HepG2 (cell line): ENCODE results near the gene FGGY. TPM values are rescaled to one million over a fixed set of nuclear protein-coding genes. Genes with fewer than 3 reads are reported as not detected.

Source experiments
- ATAC-seq: fragments of 200-7000 bp; cut with Tn5 transposase; 3 replicates; pipeline ENCODE4 v1.9.1; 2020; ENCODE audit warnings: mild to moderate bottlenecking, moderate library complexity
- BruUV-seq: library from RNA; stranded (reverse); fragments of 400-500 nt; replicated peaks from 2 replicates; lab custom pipeline; 2021; lab: Mats Ljungman, UMichigan
- CTCF ChIA-PET: fragments of 300-600 bp; formaldehyde crosslinking; extraction: SDS; loops from one replicate; lab custom pipeline; 2021; ENCODE audit warnings: low total read pairs, inconsistent platforms, low intra/inter-chr PET ratio; lab: Yijun Ruan, JAX
- POLR2A ChIA-PET: fragments of 350-600 bp; sonication (Branson Sonifier 250); formaldehyde crosslinking; loops from one replicate; lab custom pipeline; 2020; ENCODE audit warnings: antibody characterized with exemption, inconsistent platforms; lab: Yijun Ruan, JAX
- DNase-seq: peaks from one replicate; pipeline ENCODE4 v3.0.0-alpha.2; 2015; ENCODE audit warnings: low spot score
- FAIRE-seq: peaks from 3 replicates; lab custom pipeline; 2011; peaks lifted over from hg19 to GRCh38; lab: Jason Lieb, UNC
- H2AFZ ChIP-seq: one replicate; pipeline ENCODE4 v1.6.1; 2011; ENCODE audit warnings: low read length, inconsistent platforms
- H3K27ac ChIP-seq: fragments of 300-600 bp; 3 replicates; pipeline ENCODE4 v1.8.0; 2011; ENCODE audit warnings: mixed run types, mild to moderate bottlenecking, mixed read lengths, low read length, inconsistent platforms; ENCODE audit not compliant: insufficient read depth; ENCODE audit errors: extremely low read length
- H3K27me3 ChIP-seq, 2 experiments: fragments of 200-600 bp in 1 of 2; 2 replicates in 1 of 2; 3 replicates in 1 of 2; pipeline versions ENCODE4 v1.6.0 to v1.8.0; 2011; ENCODE audit warnings: low read length in 2 of 2, mild to moderate bottlenecking in 2 of 2, moderate library complexity in 2 of 2, inconsistent platforms in 1 of 2; ENCODE audit not compliant: insufficient read depth in 2 of 2, control insufficient read depth in 1 of 2
- H3K36me3 ChIP-seq, 2 experiments: fragments of 200-600 bp in 1 of 2; replicated peaks in 1 of 2; 2 replicates in 1 of 2; 3 replicates in 1 of 2; pipeline versions ENCODE4 v1.5.1 to v1.8.0; 2011; ENCODE audit warnings: low read length in 2 of 2, inconsistent platforms in 1 of 2; ENCODE audit not compliant: insufficient read depth in 2 of 2, control insufficient read depth in 1 of 2
- H3K4me1 ChIP-seq: 2 replicates; pipeline ENCODE4 v1.5.1; 2012; ENCODE audit warnings: low read length, inconsistent platforms; ENCODE audit not compliant: insufficient read depth
- H3K4me2 ChIP-seq: 2 replicates; pipeline ENCODE4 v1.6.0; 2011; ENCODE audit warnings: low read depth, low read length, inconsistent platforms
- H3K4me3 ChIP-seq, 3 experiments: fragments of 200-600 bp in 1 of 3; sonication (generic), shearing (Covaris generic) in 1 of 3; replicated peaks in 1 of 3; 2 replicates each; pipeline ENCODE4 v1.5.1; 2011 to 2016; ENCODE audit warnings: low read length in 3 of 3, inconsistent platforms in 2 of 3, low read depth in 2 of 3, mild to moderate bottlenecking in 2 of 3, control low read depth in 1 of 3, mixed read lengths in 1 of 3; ENCODE audit not compliant: insufficient read depth in 1 of 3
- H3K79me2 ChIP-seq: one replicate; pipeline ENCODE4 v1.6.1; 2011; ENCODE audit warnings: low read length, inconsistent platforms; ENCODE audit not compliant: insufficient read depth
- H3K9ac ChIP-seq: 2 replicates; pipeline ENCODE4 v1.6.0; 2011; ENCODE audit warnings: mild to moderate bottlenecking, low read depth, low read length, inconsistent platforms; ENCODE audit not compliant: insufficient read depth
- H3K9me3 ChIP-seq: 2 replicates; pipeline ENCODE4 v1.5.1; 2012; ENCODE audit warnings: mild to moderate bottlenecking, low read length
- H4K20me1 ChIP-seq: 2 replicates; pipeline ENCODE4 v1.6.0; 2011; ENCODE audit warnings: inconsistent platforms, mild to moderate bottlenecking, low read length, moderate library complexity; ENCODE audit not compliant: insufficient read depth
- HOXA9 ChIP-seq: sonication (generic); formaldehyde crosslinking; IDR thresholded peaks from 2 replicates; pipeline ENCODE4 v1.8.1; 2022; ENCODE audit warnings: missing genetic modification reagents, mild to moderate bottlenecking, moderate library complexity, borderline replicate concordance
- RELA ChIP-seq: sonication (generic); formaldehyde crosslinking; IDR thresholded peaks from 2 replicates; pipeline ENCODE4 v1.4.0; 2020; ENCODE audit warnings: missing genetic modification reagents
- SOX6 ChIP-seq, 2 experiments: fragments of 450-650 bp in 1 of 2; sonication (generic) in 1 of 2; formaldehyde crosslinking in 1 of 2; IDR thresholded peaks; 2 replicates each; pipeline versions ENCODE4 v1.4.0 to v1.6.1; 2017 to 2020; ENCODE audit warnings: antibody characterized with exemption in 1 of 2, mild to moderate bottlenecking in 1 of 2, missing genetic modification reagents in 1 of 2
- ZKSCAN1 ChIP-seq: fragments of 150-350 bp; IDR thresholded peaks from 2 replicates; pipeline ENCODE4 v1.6.1; 2014; ENCODE audit warnings: low read length
- ZNF256 ChIP-seq: sonication (generic); formaldehyde crosslinking; conservative IDR thresholded peaks from 2 replicates; pipeline ENCODE4 v1.4.0; 2020; ENCODE audit warnings: missing genetic modification reagents
- ZNF567 ChIP-seq: sonication (generic); formaldehyde crosslinking; IDR thresholded peaks from 2 replicates; pipeline ENCODE4 v1.8.1; 2023; ENCODE audit warnings: mild to moderate bottlenecking, missing genetic modification reagents, borderline replicate concordance
- ZNF607 ChIP-seq: sonication (generic); formaldehyde crosslinking; IDR thresholded peaks from 2 replicates; pipeline ENCODE4 v1.5.1; 2020; ENCODE audit warnings: missing genetic modification reagents, mild to moderate bottlenecking, borderline replicate concordance
- WGBS: methylation state at CpG from one replicate; pipeline ENCODE4 v1.1.6; 2017; ENCODE audit warnings: low lambda C conversion rate; 5-methylcytosine and 5-hydroxymethylcytosine counted together
- in situ Hi-C: cut with HindIII; loops from 2 replicates; pipeline ENCODE4 v1.10.0; 2017; ENCODE audit warnings: low pct_unique_long_range_greater_than_20kb; ENCODE audit not compliant: extremely low pct_ligation_motif_present
- intact Hi-C: fragments of 100-400 bp; cut with micrococcal nuclease; formaldehyde crosslinking; loops from one replicate; pipeline ENCODE4 v1.10.0; 2022; ENCODE audit not compliant: unreplicated experiment
- polyA plus RNA-seq, 8 experiments: library from polyadenylated mRNA; depleted of rRNA in 3 of 8; stranded (reverse) in 7 of 8; unstranded in 1 of 8; fragments of >200 nt; fragmentation: Illumina TruSeq in 4 of 8; extraction: Trizol in 4 of 8; gene quantifications; 2 replicates each; pipeline versions ENCODE4 v1.2.1 to v1.2.3, GENCODE V29; 2011 to 2016; ENCODE audit warnings: low read depth in 4 of 8, missing spikeins in 1 of 8, mixed read lengths in 1 of 8; ENCODE audit not compliant: insufficient read depth in 1 of 8
- total RNA-seq, 5 experiments: library from RNA; depleted of rRNA; stranded (reverse); fragments of >200 nt; fragmentation: Illumina TruSeq; extraction: Trizol; gene quantifications; 2 replicates each; pipeline ENCODE4 v1.2.3, GENCODE V29; 2016; ENCODE audit warnings: low read depth in 1 of 5
- TF ChIP-seq, protein P1 (sequence below): sonication (generic); formaldehyde crosslinking; IDR thresholded peaks from 2 replicates; pipeline ENCODE4 v1.4.0; 2020; ENCODE audit warnings: missing genetic modification reagents, borderline replicate concordance

FGGY gene
- total and polyA plus RNA-seq, 2 of the 13 experiments (the other 11 are each of a cell fraction or from before 2014, with no cell fraction given) = 15.7 to 27.5 TPM

DNA sequence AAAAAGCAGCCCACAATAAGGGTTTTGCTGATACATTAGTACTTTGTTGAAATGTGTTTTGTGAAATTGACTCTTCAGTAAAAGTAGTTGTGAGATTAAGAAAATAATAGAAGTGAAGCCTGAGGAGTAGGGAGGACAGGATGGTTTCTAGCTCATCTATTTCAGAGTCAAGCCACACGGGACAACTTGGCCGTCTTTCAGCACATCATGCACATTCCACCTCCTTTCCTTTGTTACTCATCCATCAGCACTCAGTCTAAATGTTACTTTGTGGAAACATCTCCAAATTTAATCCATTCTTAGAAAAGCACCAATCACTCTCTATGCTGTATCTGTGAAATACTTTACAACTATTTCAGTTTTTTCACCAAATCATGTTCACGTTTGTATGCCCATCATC, 223.3 kb downstream of the FGGY start (continued):
- TF ChIP-seq SOX6 (IDR thresholded peaks at IDR 0.05) (no peak), SOX6 (CRISPR knock-in tag; IDR thresholded peaks at IDR 0.05) (no peak), ZNF256 (no peak), ZKSCAN1 (no peak)
- TF ChIP-seq, protein P1, sequence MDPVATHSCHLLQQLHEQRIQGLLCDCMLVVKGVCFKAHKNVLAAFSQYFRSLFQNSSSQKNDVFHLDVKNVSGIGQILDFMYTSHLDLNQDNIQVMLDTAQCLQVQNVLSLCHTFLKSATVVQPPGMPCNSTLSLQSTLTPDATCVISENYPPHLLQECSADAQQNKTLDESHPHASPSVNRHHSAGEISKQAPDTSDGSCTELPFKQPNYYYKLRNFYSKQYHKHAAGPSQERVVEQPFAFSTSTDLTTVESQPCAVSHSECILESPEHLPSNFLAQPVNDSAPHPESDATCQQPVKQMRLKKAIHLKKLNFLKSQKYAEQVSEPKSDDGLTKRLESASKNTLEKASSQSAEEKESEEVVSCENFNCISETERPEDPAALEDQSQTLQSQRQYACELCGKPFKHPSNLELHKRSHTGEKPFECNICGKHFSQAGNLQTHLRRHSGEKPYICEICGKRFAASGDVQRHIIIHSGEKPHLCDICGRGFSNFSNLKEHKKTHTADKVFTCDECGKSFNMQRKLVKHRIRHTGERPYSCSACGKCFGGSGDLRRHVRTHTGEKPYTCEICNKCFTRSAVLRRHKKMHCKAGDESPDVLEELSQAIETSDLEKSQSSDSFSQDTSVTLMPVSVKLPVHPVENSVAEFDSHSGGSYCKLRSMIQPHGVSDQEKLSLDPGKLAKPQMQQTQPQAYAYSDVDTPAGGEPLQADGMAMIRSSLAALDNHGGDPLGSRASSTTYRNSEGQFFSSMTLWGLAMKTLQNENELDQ (CRISPR knock-in tag) = no peak

DNA sequence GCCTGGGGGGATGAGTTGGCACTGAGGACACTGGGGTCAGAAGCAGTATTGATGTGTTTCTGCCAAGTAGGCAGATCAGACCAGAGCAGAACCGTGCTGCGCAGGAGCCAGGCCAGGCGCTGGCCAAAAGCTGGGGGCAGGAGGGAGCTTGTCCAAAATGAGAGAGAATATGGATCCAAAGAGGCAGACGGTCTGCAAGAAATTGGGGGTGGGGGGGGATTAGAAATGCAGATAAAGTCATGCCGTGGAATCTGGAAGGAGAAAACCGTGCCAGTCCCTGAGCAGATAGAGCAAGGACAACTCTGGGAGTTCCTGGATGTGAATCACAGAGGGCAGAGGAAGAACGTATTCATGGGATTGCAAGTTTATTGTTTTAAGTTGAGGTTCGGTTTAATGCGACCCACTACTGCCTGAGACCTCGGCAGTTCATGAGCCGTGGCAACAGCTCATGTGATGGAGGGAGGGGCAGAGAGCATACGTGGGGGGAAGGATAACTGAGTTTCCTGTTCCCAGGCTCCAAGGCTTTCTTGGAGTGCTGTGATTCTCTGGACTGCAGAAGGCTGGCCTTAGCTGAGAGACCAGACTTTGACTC, 224.0 kb downstream of the FGGY start:
- CTCF ChIA-PET = no interaction called here
- peaks cover 43% of the 10 kb centered on the region for H3K4me1 ChIP-seq
- peaks cover 0 to 2% of the 10 kb centered on the region in 2 experiments; a peak in 1 of 5 replicates for H3K36me3 ChIP-seq
- H3K4me3 ChIP-seq = no peak overlapping the region
- DNase-seq = no peak
- WGBS = 96% methylated on average over 12 of the region's 12 CpGs
- no peak overlapping the region for H3K4me2 ChIP-seq
- FAIRE-seq = no peak
- H4K20me1 ChIP-seq = no peaks in the 10 kb centered on the region
- H3K27ac ChIP-seq = no peak overlapping the region
- H3K79me2 ChIP-seq = no peaks in the 10 kb centered on the region
- TF ChIP-seq RELA (CRISPR knock-in tag) (no peak), ZNF607 (no peak), HOXA9 (CRISPR knock-in tag) (no peak), ZNF567 (CRISPR knock-in tag) (no peak)
- BruUV-seq = no TSS peak
- intact Hi-C loops (no loop called here), in situ Hi-C loops (no loop called here)
- H3K9ac ChIP-seq = no peak overlapping the region
- H2AFZ ChIP-seq = no peak overlapping the region
- ATAC-seq = no peak
- H3K27me3 ChIP-seq = no peaks in the 10 kb centered on the region
- no peaks in the 10 kb centered on the region for H3K9me3 ChIP-seq
- POLR2A ChIA-PET = no interaction called here
